ENCODE measurements around the gene GTF2H2C. TPM values are rescaled to one million over a fixed set of nuclear protein-coding genes. Genes with fewer than 3 reads are reported as not detected.
"Not testable (repeated sequence)": the region's sequence is repeated elsewhere in the genome, so short reads cannot be mapped to it uniquely, and the experiment has no call there.

GTF2H2C gene
- total and polyA plus RNA-seq, 10 of the 15 experiments (the other 5 are each of a cell fraction or from before 2014, with no cell fraction given), result 55.1 to 103 (median 78.9) TPM

DNA sequence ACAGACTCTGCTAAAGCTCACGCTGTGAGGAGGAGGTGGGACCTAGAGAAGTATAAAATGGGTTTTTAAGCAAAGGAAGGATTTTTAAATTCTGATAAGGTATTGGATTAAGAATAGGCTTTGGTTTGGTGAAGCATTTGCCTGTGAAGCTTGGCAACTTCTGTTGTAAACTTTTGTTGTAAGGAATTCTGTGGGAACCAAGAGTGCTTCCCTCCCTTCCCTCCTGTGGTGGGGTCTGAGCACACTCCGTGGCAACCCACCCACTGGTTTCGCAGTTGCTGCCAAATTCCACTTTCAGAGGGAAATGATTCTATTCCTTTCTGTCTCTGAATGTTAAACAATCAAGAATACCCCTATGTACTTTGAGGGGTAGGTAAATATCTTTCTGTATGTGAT lies 28.6 kb upstream of the GTF2H2C start:
- ChIA-PET POLR2A (no interaction called here), RAD21 (ENCODE audit: unreplicated experiment) (no interaction called here), CTCF (no interaction called here), SMC1A (ENCODE audit: uncharacterized antibody, unreplicated experiment) (no interaction called here)
- in situ Hi-C loops (cut with MboI), result no loop called here
- DNase-seq (ENCODE audit: low read depth, low spot score) (no peak), FAIRE-seq (no peak), ATAC-seq (no peak)
- no peaks in the 10 kb centered on the region for H4K20me1 ChIP-seq (ENCODE audit: control insufficient read depth, insufficient read depth)
- H3K79me2 ChIP-seq (ENCODE audit: control insufficient read depth, insufficient read depth, low read length), result no peaks in the 10 kb centered on the region
- intact Hi-C loops (cut with micrococcal nuclease; ENCODE audit: unreplicated experiment), result no loop called here
- TF ChIP-seq, protein P1, sequence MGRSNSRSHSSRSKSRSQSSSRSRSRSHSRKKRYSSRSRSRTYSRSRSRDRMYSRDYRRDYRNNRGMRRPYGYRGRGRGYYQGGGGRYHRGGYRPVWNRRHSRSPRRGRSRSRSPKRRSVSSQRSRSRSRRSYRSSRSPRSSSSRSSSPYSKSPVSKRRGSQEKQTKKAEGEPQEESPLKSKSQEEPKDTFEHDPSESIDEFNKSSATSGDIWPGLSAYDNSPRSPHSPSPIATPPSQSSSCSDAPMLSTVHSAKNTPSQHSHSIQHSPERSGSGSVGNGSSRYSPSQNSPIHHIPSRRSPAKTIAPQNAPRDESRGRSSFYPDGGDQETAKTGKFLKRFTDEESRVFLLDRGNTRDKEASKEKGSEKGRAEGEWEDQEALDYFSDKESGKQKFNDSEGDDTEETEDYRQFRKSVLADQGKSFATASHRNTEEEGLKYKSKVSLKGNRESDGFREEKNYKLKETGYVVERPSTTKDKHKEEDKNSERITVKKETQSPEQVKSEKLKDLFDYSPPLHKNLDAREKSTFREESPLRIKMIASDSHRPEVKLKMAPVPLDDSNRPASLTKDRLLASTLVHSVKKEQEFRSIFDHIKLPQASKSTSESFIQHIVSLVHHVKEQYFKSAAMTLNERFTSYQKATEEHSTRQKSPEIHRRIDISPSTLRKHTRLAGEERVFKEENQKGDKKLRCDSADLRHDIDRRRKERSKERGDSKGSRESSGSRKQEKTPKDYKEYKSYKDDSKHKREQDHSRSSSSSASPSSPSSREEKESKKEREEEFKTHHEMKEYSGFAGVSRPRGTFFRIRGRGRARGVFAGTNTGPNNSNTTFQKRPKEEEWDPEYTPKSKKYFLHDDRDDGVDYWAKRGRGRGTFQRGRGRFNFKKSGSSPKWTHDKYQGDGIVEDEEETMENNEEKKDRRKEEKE (IDR thresholded peaks at IDR 0.05), result no peak
- TF ChIP-seq POLR2AphosphoS5 (IDR thresholded peaks at IDR 0.05; ENCODE audit: low read length) (no peak), KLF5 (IDR thresholded peaks at IDR 0.05; ENCODE audit: partially characterized antibody) (no peak), MXI1 (IDR thresholded peaks at IDR 0.05; ENCODE audit: low read depth, low read length) (no peak)
- TF ChIP-seq, protein P2, sequence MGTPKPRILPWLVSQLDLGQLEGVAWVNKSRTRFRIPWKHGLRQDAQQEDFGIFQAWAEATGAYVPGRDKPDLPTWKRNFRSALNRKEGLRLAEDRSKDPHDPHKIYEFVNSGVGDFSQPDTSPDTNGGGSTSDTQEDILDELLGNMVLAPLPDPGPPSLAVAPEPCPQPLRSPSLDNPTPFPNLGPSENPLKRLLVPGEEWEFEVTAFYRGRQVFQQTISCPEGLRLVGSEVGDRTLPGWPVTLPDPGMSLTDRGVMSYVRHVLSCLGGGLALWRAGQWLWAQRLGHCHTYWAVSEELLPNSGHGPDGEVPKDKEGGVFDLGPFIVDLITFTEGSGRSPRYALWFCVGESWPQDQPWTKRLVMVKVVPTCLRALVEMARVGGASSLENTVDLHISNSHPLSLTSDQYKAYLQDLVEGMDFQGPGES (IDR thresholded peaks at IDR 0.05), result no peak
- no peaks in the 10 kb centered on the region for H3K36me3 ChIP-seq (ENCODE audit: control insufficient read depth in 2 of 2, insufficient read depth in 2 of 2, low read length in 1 of 2)
- H3K4me1 ChIP-seq (ENCODE audit: control insufficient read depth, insufficient read depth, low read length), result no peaks in the 10 kb centered on the region
- H3K9me3 ChIP-seq (replicated peaks; ENCODE audit: control insufficient read depth, insufficient read depth, low read length), result no peaks in the 10 kb centered on the region
- no peak overlapping the region for H3K9ac ChIP-seq (ENCODE audit: control insufficient read depth, insufficient read depth, low read length)
- H3K4me3 ChIP-seq, result no peak overlapping the region
- H3K4me2 ChIP-seq (ENCODE audit: control insufficient read depth, insufficient read depth), result no peak overlapping the region
- 35% methylated on average over 3 of the region's 3 CpGs for WGBS (ENCODE audit: insufficient coverage, insufficient replicate concordance, low lambda C conversion rate, missing lambda C conversion rate)
- no peaks in the 10 kb centered on the region for H3K27me3 ChIP-seq (replicated peaks in 1 of 2; ENCODE audit: control insufficient read depth in 2 of 2, insufficient read depth in 2 of 2, low read length in 1 of 2)
- no peak overlapping the region for H2AFZ ChIP-seq (ENCODE audit: control insufficient read depth, low read depth, low read length)
- BruUV-seq (replicated peaks), result no TSS peak
- H3K27ac ChIP-seq (ENCODE audit: control insufficient read depth, insufficient read depth), result no peak overlapping the region

DNA sequence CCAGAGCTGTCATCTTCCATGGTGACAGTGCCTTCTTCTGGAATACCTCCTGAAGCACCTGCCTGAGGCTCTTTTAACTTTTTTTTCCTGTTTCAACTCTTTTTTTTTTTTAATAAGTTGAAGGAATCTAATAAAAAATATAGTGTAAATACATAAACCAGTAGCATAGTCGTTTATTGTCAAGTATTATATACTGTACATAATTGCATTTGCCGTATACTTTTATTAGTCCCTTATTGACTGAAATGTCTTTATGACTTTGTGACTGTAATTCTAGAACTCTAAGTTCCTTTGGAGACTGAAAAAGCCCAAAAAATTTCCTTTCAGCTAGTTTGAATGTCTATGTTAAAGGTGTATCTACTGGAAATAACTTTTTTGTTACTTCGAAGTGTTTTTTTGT lies 22.1 kb upstream of the GTF2H2C start:
- H3K79me2 ChIP-seq (ENCODE audit: control insufficient read depth, insufficient read depth, low read length); SMC1A ChIA-PET (ENCODE audit: uncharacterized antibody, unreplicated experiment); H3K36me3 ChIP-seq (ENCODE audit: control insufficient read depth in 2 of 2, insufficient read depth in 2 of 2, low read length in 1 of 2); H4K20me1 ChIP-seq (ENCODE audit: control insufficient read depth, insufficient read depth); H3K27ac ChIP-seq (ENCODE audit: control insufficient read depth, insufficient read depth); in situ Hi-C loops (cut with MboI); H2AFZ ChIP-seq (ENCODE audit: control insufficient read depth, low read depth, low read length); H3K4me1 ChIP-seq (ENCODE audit: control insufficient read depth, insufficient read depth, low read length); H3K4me3 ChIP-seq; POLR2A ChIA-PET; H3K9me3 ChIP-seq (replicated peaks; ENCODE audit: control insufficient read depth, insufficient read depth, low read length); H3K9ac ChIP-seq (ENCODE audit: control insufficient read depth, insufficient read depth, low read length); H3K27me3 ChIP-seq (replicated peaks in 1 of 2; ENCODE audit: control insufficient read depth in 2 of 2, insufficient read depth in 2 of 2, low read length in 1 of 2); RAD21 ChIA-PET (ENCODE audit: unreplicated experiment); intact Hi-C loops (cut with micrococcal nuclease; ENCODE audit: unreplicated experiment); ATAC-seq; H3K4me2 ChIP-seq (ENCODE audit: control insufficient read depth, insufficient read depth); DNase-seq (ENCODE audit: low read depth, low spot score); CTCF ChIA-PET; BruUV-seq (replicated peaks); FAIRE-seq: not testable (repeated sequence)
- 100% methylated on average over 1 of the region's 3 CpGs for WGBS (ENCODE audit: insufficient coverage, insufficient replicate concordance, low lambda C conversion rate, missing lambda C conversion rate)

DNA sequence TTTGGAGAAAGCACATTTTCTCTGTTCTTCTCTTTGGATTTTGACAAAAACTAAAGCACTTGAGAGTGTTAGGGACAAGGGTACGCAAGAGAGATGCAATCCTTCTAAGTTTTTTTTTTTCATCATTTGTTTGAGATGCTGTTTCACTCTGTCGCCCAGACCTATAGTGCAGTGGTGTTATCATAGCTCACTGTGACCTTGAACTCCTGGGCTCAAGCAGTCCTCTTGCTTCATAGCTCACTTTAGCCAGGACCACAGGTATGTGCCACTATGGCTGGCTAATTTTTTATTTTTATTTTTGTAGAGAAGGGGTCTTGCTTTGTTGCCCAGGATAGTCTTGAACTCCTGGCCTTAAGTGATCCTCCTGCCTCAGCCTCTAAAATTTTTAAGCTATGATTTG lies 21.3 kb upstream of the GTF2H2C start:
- H3K4me1 ChIP-seq (ENCODE audit: control insufficient read depth, insufficient read depth, low read length); intact Hi-C loops (cut with micrococcal nuclease; ENCODE audit: unreplicated experiment); H3K27me3 ChIP-seq (replicated peaks in 1 of 2; ENCODE audit: control insufficient read depth in 2 of 2, insufficient read depth in 2 of 2, low read length in 1 of 2); H3K4me3 ChIP-seq; in situ Hi-C loops (cut with MboI); CTCF ChIA-PET; ATAC-seq; H2AFZ ChIP-seq (ENCODE audit: control insufficient read depth, low read depth, low read length); H3K27ac ChIP-seq (ENCODE audit: control insufficient read depth, insufficient read depth); BruUV-seq (replicated peaks); SMC1A ChIA-PET (ENCODE audit: uncharacterized antibody, unreplicated experiment); DNase-seq (ENCODE audit: low read depth, low spot score); FAIRE-seq; H3K9ac ChIP-seq (ENCODE audit: control insufficient read depth, insufficient read depth, low read length); H3K36me3 ChIP-seq (ENCODE audit: control insufficient read depth in 2 of 2, insufficient read depth in 2 of 2, low read length in 1 of 2); H4K20me1 ChIP-seq (ENCODE audit: control insufficient read depth, insufficient read depth); RAD21 ChIA-PET (ENCODE audit: unreplicated experiment); H3K4me2 ChIP-seq (ENCODE audit: control insufficient read depth, insufficient read depth); POLR2A ChIA-PET; H3K9me3 ChIP-seq (replicated peaks; ENCODE audit: control insufficient read depth, insufficient read depth, low read length); H3K79me2 ChIP-seq (ENCODE audit: control insufficient read depth, insufficient read depth, low read length): not testable (repeated sequence)
- no CpG with 5 or more reads among the region's 2 CpGs for WGBS (ENCODE audit: insufficient coverage, insufficient replicate concordance, low lambda C conversion rate, missing lambda C conversion rate)
